ENCODE results near the gene MRPL46.
A peak's percentile ranks its signal among the peaks of the same experiment; 100 is the strongest.

Gene MRPL46

DNA sequence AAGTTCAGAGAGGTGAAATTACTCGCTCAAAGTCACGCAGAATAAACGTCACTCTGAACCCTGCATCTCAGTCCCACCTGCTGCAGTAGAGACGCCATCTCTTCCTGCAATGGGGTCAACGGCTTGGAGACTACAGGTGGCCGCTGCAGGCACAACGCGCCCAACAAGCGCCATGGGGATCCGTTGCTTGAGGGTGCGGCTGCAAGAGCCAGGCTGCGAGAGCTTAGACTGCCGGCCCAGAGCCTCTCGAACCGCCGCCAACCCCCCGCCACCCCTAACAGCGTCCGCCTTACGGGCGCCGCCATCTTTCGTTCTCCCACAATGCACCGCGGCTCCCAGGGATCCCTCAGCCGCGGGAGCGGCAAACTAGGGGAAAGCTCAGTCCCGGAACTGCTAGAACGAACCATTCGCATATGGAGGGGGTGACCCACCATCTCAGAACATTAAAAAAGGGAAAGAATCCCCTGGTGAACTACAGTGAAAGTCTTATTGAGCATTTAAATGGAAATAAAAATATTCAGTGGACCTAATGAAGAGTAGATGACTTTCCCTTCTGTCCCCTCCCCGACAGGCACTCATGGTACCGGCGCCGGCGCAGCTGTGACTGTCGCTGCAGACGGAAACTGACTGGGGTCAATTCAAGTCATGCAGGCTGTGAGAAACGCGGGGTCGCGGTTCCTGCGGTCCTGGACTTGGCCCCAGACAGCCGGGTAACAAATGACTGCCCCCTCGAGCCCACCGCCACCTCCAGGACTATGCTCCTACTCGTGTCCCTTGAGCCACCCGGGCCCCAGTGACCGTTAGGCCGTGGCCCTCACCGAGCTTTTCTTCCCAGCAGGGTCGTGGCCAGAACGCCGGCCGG, at the start of gene MRPL46, which contains the start of gene MRPS11:
Gene MRPL46, minus strand, starts transcription at position 316 of the 862 bp plus-strand sequence. Its CDS starts 11 bp downstream, at position 305.
Gene MRPS11, plus strand, starts transcription at position 636 of the 862 bp plus-strand sequence. Its CDS starts 10 bp downstream, at position 646.
- peak; percentile 93 for DNase-seq

GRCh38 chr15:88513195-88513594, 46.0 kb upstream of the MRPL46 start:
- no peak for DNase-seq

DNA sequence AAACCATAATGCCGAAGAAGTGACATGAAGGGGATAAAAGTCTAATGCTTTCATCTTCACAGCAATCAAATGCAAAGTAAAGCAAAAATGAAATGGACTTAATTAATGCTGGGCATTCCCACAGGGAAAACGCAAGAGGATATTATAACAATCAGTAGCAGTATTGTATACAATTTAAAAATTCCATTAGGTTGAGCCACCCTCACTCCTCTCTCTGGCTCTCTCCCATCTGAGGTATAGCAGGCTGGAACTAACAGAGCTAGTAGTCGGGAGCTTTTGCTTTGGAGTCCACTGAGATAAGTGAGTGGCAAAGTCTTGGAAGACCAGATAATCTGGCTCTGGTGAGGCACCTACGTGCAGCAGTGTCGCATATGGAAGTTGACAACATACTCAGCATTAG, 45.4 kb upstream of the MRPL46 start:
- DNase-seq: no peak

DNA sequence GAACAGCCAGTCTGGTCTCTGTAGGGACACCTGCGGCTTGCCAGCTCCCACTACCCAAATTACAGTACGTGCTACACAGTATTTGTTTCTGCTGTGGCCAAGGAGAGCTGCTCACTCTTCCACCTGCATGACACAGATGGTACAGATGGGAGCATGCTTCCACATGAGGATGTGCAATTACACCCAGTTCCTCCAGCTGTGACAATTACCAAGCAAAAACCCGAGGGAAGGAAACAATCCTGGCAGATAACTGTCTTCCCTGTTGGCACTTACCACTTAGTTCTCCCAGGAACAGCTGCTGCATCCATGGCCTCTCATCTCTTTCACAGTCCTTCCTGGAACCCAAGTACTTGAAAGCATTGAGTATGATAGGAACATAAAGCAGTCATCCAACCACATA, 44.9 kb upstream of the MRPL46 start:
- no peak for DNase-seq

- DNase-seq: no peak
These were observed 44.0 kb upstream of the MRPL46 start for GRCh38 chr15:88511161-88511560.

GRCh38 chr15:88509964-88510363, 42.8 kb upstream of the MRPL46 start:
- DNase-seq: no peak

DNA sequence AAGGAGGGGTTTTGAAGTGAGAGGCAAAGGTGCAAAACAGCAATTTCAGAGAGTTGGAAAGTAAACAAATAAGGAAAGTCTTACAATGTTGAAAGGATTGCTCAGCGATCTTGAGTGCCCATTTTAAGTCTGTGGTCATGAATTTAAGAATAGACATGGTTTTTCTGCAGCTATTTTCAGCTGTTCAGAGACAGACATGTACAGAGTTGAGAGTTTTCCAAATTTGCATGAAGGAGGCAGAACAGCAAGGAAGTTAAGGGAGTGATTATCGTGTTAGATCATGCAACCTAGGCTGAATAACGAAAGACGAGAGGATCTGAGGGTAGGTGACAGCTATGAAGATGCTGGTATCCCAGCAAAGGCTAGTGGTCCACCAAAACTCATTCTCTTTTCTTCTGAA, 42.1 kb upstream of the MRPL46 start:
- no peak for DNase-seq

GRCh38 chr15:88506628-88507027, 39.4 kb upstream of the MRPL46 start:
- no peak for DNase-seq

GRCh38 chr15:88505721-88506120, 38.5 kb upstream of the MRPL46 start:
- no peak for DNase-seq

DNA sequence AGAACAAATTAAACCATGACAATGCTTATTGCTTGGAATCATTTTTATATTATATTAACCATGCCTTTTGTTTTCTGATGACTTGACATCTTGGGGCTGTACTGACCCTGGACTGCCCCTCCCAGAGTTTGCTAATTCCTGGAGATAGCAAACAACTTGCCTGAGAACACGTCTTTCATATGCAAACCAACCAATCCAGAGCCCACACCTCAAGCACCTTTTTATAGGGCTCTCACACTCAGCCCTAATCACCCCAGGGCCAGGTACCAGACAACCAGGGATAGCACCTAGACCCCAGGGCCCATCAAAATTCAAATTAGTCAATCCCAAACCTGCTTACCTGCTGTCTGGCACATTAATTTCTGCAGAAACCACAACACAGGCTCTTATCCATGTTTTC, 37.3 kb upstream of the MRPL46 start:
- DNase-seq: no peak

- no peak for DNase-seq
These were observed 31.8 kb upstream of the MRPL46 start for GRCh38 chr15:88498996-88499395.

GRCh38 chr15:88497109-88497765, 30.0 kb upstream of the MRPL46 start:
- DNase-seq: no peak

GRCh38 chr15:88493844-88494243, 26.7 kb upstream of the MRPL46 start:
- DNase-seq: no peak

DNA sequence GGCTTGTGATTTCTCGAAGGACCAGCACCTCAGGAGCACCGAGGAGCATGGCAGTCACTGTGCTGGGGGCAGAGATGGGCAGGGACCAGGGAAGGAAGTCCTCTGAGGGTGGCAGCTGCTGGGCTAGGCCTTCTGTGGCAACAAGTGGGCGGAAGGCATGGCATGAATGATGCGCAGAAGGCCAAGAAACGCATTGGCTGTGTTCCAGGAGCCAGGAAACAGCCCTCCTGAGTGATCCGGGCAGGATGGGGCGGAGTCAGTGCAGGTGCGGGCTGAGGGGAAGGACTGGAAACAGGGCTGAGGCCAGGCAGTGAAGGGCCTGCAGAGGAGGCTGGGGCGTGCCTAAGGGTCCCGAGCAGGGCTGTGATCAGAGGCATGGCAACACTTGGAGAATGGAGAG, 24.0 kb upstream of the MRPL46 start:
- DNase-seq: no peak

GRCh38 chr15:88490036-88490435, 22.8 kb upstream of the MRPL46 start:
- no peak for DNase-seq

GRCh38 chr15:88489321-88489720, 22.1 kb upstream of the MRPL46 start:
- no peak for DNase-seq

DNA sequence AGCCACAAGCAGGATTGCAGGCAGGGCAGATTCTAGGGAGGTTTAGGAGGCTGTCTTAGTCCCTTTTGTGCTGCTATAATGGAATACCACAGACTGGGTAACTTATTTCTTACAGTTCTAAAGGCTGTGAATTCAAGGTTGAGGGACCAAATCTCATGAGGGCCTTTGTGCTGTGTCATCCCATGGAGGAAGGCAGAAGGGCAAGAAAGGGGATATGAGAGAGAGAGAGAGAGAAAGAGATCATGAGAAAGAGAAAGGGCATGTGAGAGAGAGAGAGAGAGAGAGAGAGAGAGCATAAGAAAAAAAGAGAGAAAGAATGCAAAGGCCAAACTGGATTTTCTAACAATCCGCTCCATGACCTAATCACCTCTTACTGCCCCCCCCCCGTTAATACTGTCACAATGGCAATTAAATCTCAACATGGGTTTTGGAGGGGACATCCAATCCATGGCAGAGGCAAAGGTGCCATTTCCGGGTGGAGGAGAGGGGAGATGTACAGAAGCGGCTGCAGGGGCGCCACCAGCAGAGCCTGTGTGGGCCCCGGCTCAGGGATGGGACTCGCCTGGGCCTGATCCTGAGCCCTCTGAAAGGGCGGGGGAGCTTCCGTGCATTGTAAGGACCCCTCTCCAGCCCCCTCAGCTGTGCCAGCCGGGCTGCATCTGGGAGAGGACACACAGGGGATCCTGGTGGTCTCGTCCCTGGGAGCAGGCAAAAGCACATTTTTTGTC, 20.8 kb upstream of the MRPL46 start:
- no peak for DNase-seq

DNA sequence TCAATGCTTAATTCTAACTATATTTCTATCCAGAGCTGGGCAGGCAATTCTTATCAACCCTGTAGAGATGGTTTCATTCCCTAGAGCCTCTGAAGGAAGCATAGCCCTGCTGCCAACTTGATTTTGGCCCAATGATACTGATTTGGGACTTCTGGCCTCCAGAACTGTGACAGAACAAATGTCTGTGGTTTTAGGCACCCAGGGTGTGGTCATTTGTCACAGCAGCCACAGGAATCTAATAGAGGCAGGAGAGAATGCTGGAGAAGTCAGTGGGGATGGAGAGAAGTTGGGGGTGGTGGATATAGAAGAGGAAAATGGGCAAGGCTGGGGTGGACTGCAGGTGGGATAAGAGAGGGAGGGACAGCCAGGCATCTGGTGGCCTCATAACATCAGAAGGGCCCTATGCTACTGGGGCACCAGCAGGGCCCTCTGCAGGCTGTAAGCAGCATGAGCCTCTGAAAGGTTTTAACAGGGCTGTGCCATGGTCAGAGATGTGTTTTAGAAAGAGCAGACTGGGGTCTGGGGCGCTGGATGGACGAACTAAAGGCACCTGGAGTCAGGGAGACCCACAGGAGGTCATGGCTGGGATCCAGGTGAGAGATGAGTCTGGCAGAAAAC, 20.1 kb upstream of the MRPL46 start:
- DNase-seq: no peak

DNA sequence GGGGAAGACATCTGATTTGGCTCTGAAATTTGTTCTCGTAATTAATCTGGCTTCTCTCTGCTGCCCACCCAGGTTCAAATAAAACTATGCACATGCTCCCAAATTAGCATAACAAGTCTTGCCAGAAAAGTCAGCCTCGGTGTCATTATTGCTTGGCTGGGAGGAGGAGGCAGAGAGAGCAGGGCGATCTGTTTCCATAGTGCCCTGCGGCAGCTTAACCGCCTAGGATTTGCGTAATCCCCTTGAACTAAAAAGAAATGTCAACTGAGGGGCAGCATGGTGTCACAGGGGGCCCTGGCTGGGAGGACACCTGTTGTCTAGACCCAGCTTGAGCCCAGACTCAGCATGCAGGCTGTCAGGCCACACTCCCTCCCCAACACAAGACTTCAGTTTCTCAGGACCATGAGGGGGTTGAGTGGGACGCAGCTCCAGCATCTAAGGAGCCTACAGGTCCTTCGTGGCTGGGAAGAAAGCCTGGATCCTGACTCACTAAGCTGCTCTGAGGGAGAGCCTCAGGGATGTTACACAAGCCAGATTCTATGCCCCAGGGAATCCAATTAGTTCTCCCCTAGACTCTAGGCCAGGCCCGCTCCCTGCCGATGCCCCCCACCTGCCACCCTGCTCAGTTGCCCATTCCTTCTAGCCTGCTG, 17.6 kb upstream of the MRPL46 start:
- no peak for DNase-seq

GRCh38 chr15:88482263-88482662, 15.1 kb upstream of the MRPL46 start:
- DNase-seq: no peak

GRCh38 chr15:88480981-88481380, 13.8 kb upstream of the MRPL46 start:
- DNase-seq: no peak

DNA sequence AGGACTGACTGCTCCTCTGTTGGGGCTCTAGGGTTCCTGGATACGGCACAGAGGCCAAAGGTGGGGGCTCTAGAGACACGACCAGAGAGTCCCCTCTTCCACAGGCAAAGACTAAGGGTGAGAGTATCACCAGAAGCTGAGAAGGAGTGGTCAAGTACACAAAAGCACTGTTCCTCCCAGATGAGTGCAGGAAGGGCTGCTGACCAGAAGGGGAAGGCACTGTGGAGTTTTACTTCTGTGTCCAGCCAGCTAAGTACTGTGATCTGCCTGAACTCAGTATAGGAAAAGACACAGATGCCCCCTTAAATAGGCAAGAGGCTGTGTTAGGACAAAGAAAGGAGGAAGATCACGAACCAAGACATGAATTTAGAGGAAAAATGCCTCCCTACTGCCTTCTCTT, 12.0 kb upstream of the MRPL46 start:
- DNase-seq: no peak

GRCh38 chr15:88477904-88478303, 10.7 kb upstream of the MRPL46 start:
- no peak for DNase-seq

Data from hematopoietic multipotent progenitor cell treated with erythropoietin and hydrocortisone succinate and interleukin-3 and kit ligand, for 8 days (in vitro differentiated cells).